HG03025 (cell line): ENCODE results near the gene CCDC190.
"Not testable (repeated sequence)": the region's sequence is repeated elsewhere in the genome, so short reads cannot be mapped to it uniquely, and the experiment has no call there.

Source experiments
- ATAC-seq: cut with Tn5 transposase; IDR thresholded peaks from one replicate; pipeline ENCODE4 v1.9.1; 2021; ENCODE audit warnings: mild to moderate bottlenecking, moderate library complexity; ENCODE audit not compliant: unreplicated experiment, low FRiP score

Gene CCDC190

GRCh38 chr1:162861101-162861500 lies at the start of gene CCDC190:
Gene CCDC190, minus strand, starts transcription at chr1:162861175. Its CDS starts 1,529 bp downstream, at chr1:162859646.
- ATAC-seq: no peak

GRCh38 chr1:162910161-162910560 lies 49.2 kb upstream of the CCDC190 start:
- no peak for ATAC-seq

GRCh38 chr1:162908780-162909179 lies 47.8 kb upstream of the CCDC190 start:
- ATAC-seq: no peak

- no peak for ATAC-seq
Observed at GRCh38 chr1:162908236-162908635, 47.3 kb upstream of the CCDC190 start.

- ATAC-seq: no peak
Observed at GRCh38 chr1:162906485-162906884, 45.5 kb upstream of the CCDC190 start.

GRCh38 chr1:162905174-162906158 lies 44.5 kb upstream of the CCDC190 start:
- ATAC-seq: no peak

- ATAC-seq: no peak
Observed at GRCh38 chr1:162904579-162904978, 43.6 kb upstream of the CCDC190 start.

- ATAC-seq: no peak
Observed at GRCh38 chr1:162904023-162904422, 43.0 kb upstream of the CCDC190 start.

GRCh38 chr1:162903246-162903645 lies 42.3 kb upstream of the CCDC190 start:
- ATAC-seq: no peak

GRCh38 chr1:162902416-162902815 lies 41.4 kb upstream of the CCDC190 start:
- ATAC-seq: no peak

GRCh38 chr1:162901243-162901642 lies 40.3 kb upstream of the CCDC190 start:
- ATAC-seq: no peak

GRCh38 chr1:162899422-162900146 lies 38.6 kb upstream of the CCDC190 start:
- ATAC-seq: no peak

GRCh38 chr1:162893612-162893908 lies 32.6 kb upstream of the CCDC190 start:
- ATAC-seq: no peak

- ATAC-seq: no peak
Observed at GRCh38 chr1:162892906-162893611, 32.1 kb upstream of the CCDC190 start.

GRCh38 chr1:162889989-162890388 lies 29.0 kb upstream of the CCDC190 start:
- ATAC-seq: no peak

- no peak for ATAC-seq
Observed at GRCh38 chr1:162886705-162887104, 25.7 kb upstream of the CCDC190 start.

- ATAC-seq: no peak
Observed at GRCh38 chr1:162885265-162885664, 24.3 kb upstream of the CCDC190 start.

GRCh38 chr1:162884831-162885230 lies 23.9 kb upstream of the CCDC190 start:
- ATAC-seq: no peak

GRCh38 chr1:162882248-162882674 lies 21.3 kb upstream of the CCDC190 start:
- no peak for ATAC-seq

GRCh38 chr1:162881590-162881989 lies 20.6 kb upstream of the CCDC190 start:
- no peak for ATAC-seq

GRCh38 chr1:162880617-162881016 lies 19.6 kb upstream of the CCDC190 start:
- not testable (repeated sequence) for ATAC-seq
